ENCODE data around the gene ATP1A3.

Gene ATP1A3

DNA sequence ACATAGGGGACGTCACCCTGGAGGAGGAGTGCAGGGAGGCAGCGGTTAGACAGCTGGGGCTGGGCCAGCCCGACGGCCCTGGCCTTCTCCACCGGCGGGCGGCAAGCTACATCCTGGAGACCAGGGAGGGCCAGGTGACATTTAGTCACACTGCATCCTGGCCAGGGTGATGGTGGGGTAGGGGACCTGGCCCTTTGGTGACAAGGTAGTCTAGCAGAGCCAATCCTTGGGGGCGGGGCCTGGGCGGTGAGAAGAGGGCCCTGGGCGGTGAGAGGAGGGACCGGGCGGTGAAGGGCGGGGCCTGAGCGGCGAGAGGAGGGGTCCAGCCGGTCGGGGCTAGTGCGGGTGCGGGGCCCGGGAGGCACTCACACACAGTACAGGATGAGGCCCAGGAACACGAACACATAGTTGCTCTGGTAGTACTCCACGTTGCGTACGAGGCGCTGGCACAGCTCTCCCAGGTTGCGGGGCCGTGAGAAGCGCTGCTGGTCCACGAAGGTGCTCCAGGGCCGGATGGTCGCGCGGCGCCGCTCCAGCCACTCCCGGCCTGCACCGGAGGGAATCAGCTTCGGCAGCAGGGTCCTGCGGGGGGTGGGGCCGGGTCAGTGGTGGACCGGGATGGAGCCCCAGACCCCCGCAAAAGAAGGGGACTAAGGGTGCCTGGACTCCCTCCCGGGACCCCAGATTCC lies 35.5 kb downstream of the ATP1A3 start:
- Mint-ChIP-seq H3K9me3 (no peaks in the 10 kb centered on the region), H3K36me3 (ENCODE audit: low read depth) (no peaks in the 10 kb centered on the region), H3K27ac (peak overlapping the region; percentile 12 to 88 (median 44)), H3K27me3 (ENCODE audit: low read depth) (no peaks in the 10 kb centered on the region), H3K4me3 (peak overlapping the region; percentile 88 to 93 (median 90)), H3K4me1 (peaks cover 12% of the 10 kb centered on the region)
- TF ChIP-seq, protein P1, sequence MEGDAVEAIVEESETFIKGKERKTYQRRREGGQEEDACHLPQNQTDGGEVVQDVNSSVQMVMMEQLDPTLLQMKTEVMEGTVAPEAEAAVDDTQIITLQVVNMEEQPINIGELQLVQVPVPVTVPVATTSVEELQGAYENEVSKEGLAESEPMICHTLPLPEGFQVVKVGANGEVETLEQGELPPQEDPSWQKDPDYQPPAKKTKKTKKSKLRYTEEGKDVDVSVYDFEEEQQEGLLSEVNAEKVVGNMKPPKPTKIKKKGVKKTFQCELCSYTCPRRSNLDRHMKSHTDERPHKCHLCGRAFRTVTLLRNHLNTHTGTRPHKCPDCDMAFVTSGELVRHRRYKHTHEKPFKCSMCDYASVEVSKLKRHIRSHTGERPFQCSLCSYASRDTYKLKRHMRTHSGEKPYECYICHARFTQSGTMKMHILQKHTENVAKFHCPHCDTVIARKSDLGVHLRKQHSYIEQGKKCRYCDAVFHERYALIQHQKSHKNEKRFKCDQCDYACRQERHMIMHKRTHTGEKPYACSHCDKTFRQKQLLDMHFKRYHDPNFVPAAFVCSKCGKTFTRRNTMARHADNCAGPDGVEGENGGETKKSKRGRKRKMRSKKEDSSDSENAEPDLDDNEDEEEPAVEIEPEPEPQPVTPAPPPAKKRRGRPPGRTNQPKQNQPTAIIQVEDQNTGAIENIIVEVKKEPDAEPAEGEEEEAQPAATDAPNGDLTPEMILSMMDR (IDR thresholded peaks at IDR 0.05; ENCODE audit: unreplicated experiment in 3 of 3) = no peak

DNA sequence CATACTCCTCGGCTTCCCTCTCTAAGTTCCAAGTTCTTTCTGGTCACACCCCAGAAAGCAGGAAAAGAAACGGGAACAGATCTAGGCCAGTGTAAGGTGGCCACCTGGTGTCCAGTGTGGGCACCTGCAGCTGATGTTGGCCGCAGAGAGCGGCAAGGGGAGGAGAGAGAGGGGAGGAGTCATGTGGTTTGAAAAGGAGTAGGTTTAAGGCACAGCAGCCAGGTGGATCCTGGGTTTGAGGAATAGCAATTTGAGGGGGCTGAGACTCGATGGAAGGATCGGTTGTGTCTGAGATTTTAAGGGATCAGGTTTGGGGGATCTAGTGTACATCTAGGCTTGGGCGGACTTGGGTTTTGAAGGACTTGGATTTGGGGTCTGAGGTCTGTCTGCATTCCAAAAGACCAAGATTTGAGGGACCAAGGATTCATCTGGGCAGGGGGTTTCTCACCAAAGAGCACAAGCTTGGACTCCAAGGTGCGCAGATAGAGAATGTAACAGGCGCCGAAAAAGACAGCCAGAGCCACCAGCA lies 36.1 kb downstream of the ATP1A3 start:
- Mint-ChIP-seq H3K4me3 (peak overlapping the region; percentile 88 to 93 (median 90)), H3K27ac (peak overlapping the region; percentile 44 to 94 (median 88)), H3K36me3 (ENCODE audit: low read depth) (no peaks in the 10 kb centered on the region), H3K27me3 (ENCODE audit: low read depth) (no peaks in the 10 kb centered on the region), H3K9me3 (no peaks in the 10 kb centered on the region), H3K4me1 (peaks cover 12% of the 10 kb centered on the region)
- TF ChIP-seq, protein P1 (IDR thresholded peaks at IDR 0.05; ENCODE audit: unreplicated experiment in 3 of 3) = peak; percentile 76 to 89 (median 86)

DNA sequence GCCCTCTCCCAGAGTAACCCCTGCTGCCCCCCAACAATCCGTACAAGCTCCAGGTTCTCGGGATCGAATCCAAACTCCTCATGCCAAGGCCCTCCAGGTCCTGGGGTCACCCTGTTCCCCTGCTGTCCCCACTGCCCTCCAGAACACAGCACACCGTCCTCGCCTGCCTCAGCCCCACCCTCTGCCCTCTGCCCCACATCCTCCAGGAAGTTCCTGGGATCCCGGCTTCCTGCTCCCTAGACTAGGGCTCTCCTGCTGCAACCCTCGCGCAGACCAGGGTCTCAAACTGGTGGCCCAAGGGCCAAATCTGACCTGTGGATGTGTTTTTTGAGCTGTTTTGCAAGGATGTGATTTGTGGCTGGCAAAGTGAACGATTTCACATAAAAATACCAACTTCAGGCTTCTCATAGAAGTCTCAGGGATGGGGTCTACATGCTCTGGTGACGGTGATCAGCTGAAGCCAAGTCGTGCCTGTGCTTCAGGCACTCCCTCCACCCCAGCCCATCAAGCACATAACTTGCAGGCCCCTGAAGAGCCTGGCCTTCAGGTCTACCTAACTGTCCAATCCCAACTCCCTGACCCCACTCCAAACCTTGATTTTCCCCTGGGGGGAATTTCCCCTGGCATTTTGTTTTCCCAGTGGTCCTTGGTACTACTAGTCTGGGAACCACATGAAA lies 36.7 kb downstream of the ATP1A3 start:
- peak overlapping the region; percentile 88 to 93 (median 90) for H3K4me3 Mint-ChIP-seq
- TF ChIP-seq, protein P1 (IDR thresholded peaks at IDR 0.05; ENCODE audit: unreplicated experiment in 3 of 3) = no peak
- H3K4me1 Mint-ChIP-seq = peaks cover 12% of the 10 kb centered on the region
- H3K9me3 Mint-ChIP-seq = no peaks in the 10 kb centered on the region
- no peaks in the 10 kb centered on the region for H3K36me3 Mint-ChIP-seq (ENCODE audit: low read depth)
- H3K27ac Mint-ChIP-seq = peak overlapping the region; percentile 44 to 94 (median 88)
- no peaks in the 10 kb centered on the region for H3K27me3 Mint-ChIP-seq (ENCODE audit: low read depth)

DNA sequence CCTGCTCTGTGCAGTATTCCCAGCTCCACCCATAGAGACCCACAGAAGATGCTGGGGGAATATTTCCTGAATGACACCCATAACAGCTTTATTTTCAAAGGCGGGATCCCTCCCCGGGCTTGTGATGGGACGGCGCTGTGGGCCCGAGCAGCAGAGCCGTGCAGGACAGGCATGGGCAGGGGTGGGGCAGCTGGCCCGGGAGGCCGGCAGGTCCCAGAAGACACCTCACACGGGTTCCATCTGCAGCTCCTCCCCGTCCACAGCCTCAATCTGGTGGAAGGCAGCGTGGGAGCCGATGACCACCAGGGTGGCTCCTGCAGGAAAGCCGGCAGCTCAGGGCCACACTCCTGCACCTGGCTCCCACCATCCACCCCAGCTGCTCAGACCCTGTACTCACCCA lies 37.4 kb downstream of the ATP1A3 start:
- TF ChIP-seq, protein P1 (IDR thresholded peaks at IDR 0.05; ENCODE audit: unreplicated experiment in 3 of 3) = no peak
- Mint-ChIP-seq H3K4me3 (no peak overlapping the region), H3K4me1 (peaks cover 12% of the 10 kb centered on the region), H3K27ac (no peak overlapping the region), H3K36me3 (ENCODE audit: low read depth) (no peaks in the 10 kb centered on the region), H3K9me3 (no peaks in the 10 kb centered on the region), H3K27me3 (ENCODE audit: low read depth) (no peaks in the 10 kb centered on the region)

DNA sequence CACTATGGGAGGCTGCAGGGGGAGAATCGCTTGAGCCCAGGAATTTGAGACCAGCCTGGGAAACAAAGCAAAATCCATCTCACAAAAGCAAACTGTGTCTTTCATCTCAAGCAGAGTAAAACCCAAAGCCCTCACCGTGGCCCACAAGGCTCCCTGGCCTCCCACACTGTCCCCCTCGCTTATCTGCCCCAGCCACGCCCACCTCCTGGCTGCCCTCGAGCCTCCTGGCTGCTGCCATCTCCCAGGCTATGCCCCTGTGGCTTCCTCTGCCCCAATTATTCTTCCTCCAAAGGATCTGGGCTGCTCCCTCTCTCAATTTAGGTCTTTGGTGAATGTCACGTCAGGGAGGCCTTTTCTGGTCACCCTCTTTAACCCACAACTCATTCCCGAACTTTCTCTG lies 38.5 kb downstream of the ATP1A3 start:
- Mint-ChIP-seq H3K27me3 (ENCODE audit: low read depth) (no peaks in the 10 kb centered on the region), H3K9me3 (no peaks in the 10 kb centered on the region), H3K36me3 (ENCODE audit: low read depth) (no peaks in the 10 kb centered on the region), H3K27ac (no peak overlapping the region), H3K4me3 (no peak overlapping the region), H3K4me1 (peaks cover 12% of the 10 kb centered on the region)
- TF ChIP-seq, protein P1 (IDR thresholded peaks at IDR 0.05; ENCODE audit: unreplicated experiment in 3 of 3) = no peak
